Keratinocyte (primary cell): Measurements from ENCODE around the gene TOE1. TPM values are rescaled to one million over a fixed set of nuclear protein-coding genes. Genes with fewer than 3 reads are reported as not detected.
A peak's percentile ranks its signal among the peaks of the same experiment; 100 is the strongest.
"Not testable (repeated sequence)": the region's sequence is repeated elsewhere in the genome, so short reads cannot be mapped to it uniquely, and the experiment has no call there.

Source experiments
- DNase-seq: peaks from one replicate; pipeline ENCODE4 v3.0.0-alpha.2; 2011; ENCODE audit warnings: low read depth, missing footprints, low spot score
- FAIRE-seq: peaks from 2 replicates; lab custom pipeline; 2011; peaks lifted over from hg19 to GRCh38; lab: Jason Lieb, UNC
- H2AFZ ChIP-seq: 2 replicates; pipeline ENCODE4 v1.6.0; 2012; ENCODE audit warnings: low read length, control low read depth, inconsistent platforms; ENCODE audit not compliant: control insufficient read depth
- H3K27ac ChIP-seq: 2 replicates; pipeline ENCODE4 v1.5.1; 2011; ENCODE audit warnings: low read length; ENCODE audit not compliant: control insufficient read depth, insufficient read depth
- H3K27me3 ChIP-seq: 3 replicates; pipeline ENCODE4 v1.6.0; 2011; ENCODE audit warnings: low read length; ENCODE audit not compliant: control insufficient read depth, insufficient read depth; ENCODE audit errors: extremely low read depth
- H3K36me3 ChIP-seq, 2 experiments: 2 replicates in 1 of 2; 3 replicates in 1 of 2; pipeline ENCODE4 v1.5.1; 2011; ENCODE audit warnings: low read length in 2 of 2, mild to moderate bottlenecking in 1 of 2; ENCODE audit not compliant: control insufficient read depth in 2 of 2, insufficient read depth in 2 of 2; ENCODE audit errors: extremely low read depth in 1 of 2
- H3K4me1 ChIP-seq: 3 replicates; pipeline ENCODE4 v1.5.1; 2011; ENCODE audit warnings: low read length; ENCODE audit not compliant: control insufficient read depth, insufficient read depth; ENCODE audit errors: extremely low read depth
- H3K4me2 ChIP-seq: 3 replicates; pipeline ENCODE4 v1.6.0; 2011; ENCODE audit warnings: low read depth, low read length; ENCODE audit not compliant: control insufficient read depth, insufficient read depth; ENCODE audit errors: extremely low read depth
- H3K4me3 ChIP-seq, 3 experiments: fragments of 200-600 bp in 1 of 3; sonication (generic) in 1 of 3; 2 replicates in 2 of 3; 3 replicates in 1 of 3; pipeline ENCODE4 v1.5.1; 2011 to 2016; ENCODE audit warnings: low read length in 3 of 3, mild to moderate bottlenecking in 3 of 3, control low read depth in 2 of 3, inconsistent platforms in 1 of 3, low read depth in 1 of 3, mixed read lengths in 1 of 3, mixed run types in 1 of 3, moderate library complexity in 1 of 3; ENCODE audit not compliant: control insufficient read depth in 2 of 3, insufficient read depth in 2 of 3; ENCODE audit errors: extremely low read depth in 1 of 3
- H3K79me2 ChIP-seq: 2 replicates; pipeline ENCODE4 v1.6.0; 2012; ENCODE audit warnings: low read length; ENCODE audit not compliant: control insufficient read depth, insufficient read depth
- H3K9ac ChIP-seq: 3 replicates; pipeline ENCODE4 v1.6.0; 2011; ENCODE audit warnings: low read length; ENCODE audit not compliant: control insufficient read depth, insufficient read depth; ENCODE audit errors: extremely low read depth
- H3K9me1 ChIP-seq: 3 replicates; pipeline ENCODE4 v1.6.0; 2011; ENCODE audit warnings: low read length; ENCODE audit not compliant: control insufficient read depth, insufficient read depth; ENCODE audit errors: extremely low read depth
- H3K9me3 ChIP-seq: 2 replicates; pipeline ENCODE4 v1.5.1; 2012; ENCODE audit warnings: low read depth, low read length; ENCODE audit not compliant: control insufficient read depth
- H4K20me1 ChIP-seq: 3 replicates; pipeline ENCODE4 v1.6.0; 2011; ENCODE audit warnings: low read length; ENCODE audit not compliant: control insufficient read depth, insufficient read depth; ENCODE audit errors: extremely low read depth
- CTCF ChIP-seq, 3 experiments: IDR thresholded peaks in 1 of 3; conservative IDR thresholded peaks in 1 of 3; optimal IDR thresholded peaks in 1 of 3; 2 replicates in 2 of 3; 3 replicates in 1 of 3; pipeline versions ENCODE3 to v1.5.1; 2011; ENCODE audit warnings: low read length in 3 of 3, mild to moderate bottlenecking in 3 of 3, moderate library complexity in 2 of 3, control low read depth in 1 of 3, inconsistent platforms in 1 of 3; ENCODE audit not compliant: insufficient read depth in 2 of 3; ENCODE audit errors: extremely low read depth in 1 of 3
- EZH2 ChIP-seq: IDR thresholded peaks from one replicate; pipeline ENCODE4 v1.6.1; 2012; ENCODE audit warnings: inconsistent platforms, mild to moderate bottlenecking, low read length, moderate library complexity
- dilution Hi-C: fragments of 300-500 bp; cut with MboI; formaldehyde crosslinking; loops from one replicate; pipeline ENCODE4 v1.7.0; 2020; ENCODE audit warnings: low sequenced_read_pairs; ENCODE audit not compliant: extremely low pct_ligation_motif_present
- polyA plus RNA-seq, 5 experiments: library from polyadenylated mRNA; depleted of rRNA in 3 of 5; stranded (reverse) in 3 of 5; stranded (forward) in 1 of 5; unstranded in 1 of 5; fragments of >200 nt; gene quantifications; 1 replicate in 1 of 5; 2 replicates in 3 of 5; 3 replicates in 1 of 5; pipeline versions ENCODE4 v1.2.1 to v1.2.3, GENCODE V29; 2011 to 2012; ENCODE audit warnings: missing spikeins in 2 of 5, low read depth in 1 of 5, low replicate concordance in 1 of 5

Gene TOE1
- polyA plus RNA-seq, 1 donor (not counting 4 experiments of a cell fraction or from before 2014, with no cell fraction given) = 12.1 TPM

DNA sequence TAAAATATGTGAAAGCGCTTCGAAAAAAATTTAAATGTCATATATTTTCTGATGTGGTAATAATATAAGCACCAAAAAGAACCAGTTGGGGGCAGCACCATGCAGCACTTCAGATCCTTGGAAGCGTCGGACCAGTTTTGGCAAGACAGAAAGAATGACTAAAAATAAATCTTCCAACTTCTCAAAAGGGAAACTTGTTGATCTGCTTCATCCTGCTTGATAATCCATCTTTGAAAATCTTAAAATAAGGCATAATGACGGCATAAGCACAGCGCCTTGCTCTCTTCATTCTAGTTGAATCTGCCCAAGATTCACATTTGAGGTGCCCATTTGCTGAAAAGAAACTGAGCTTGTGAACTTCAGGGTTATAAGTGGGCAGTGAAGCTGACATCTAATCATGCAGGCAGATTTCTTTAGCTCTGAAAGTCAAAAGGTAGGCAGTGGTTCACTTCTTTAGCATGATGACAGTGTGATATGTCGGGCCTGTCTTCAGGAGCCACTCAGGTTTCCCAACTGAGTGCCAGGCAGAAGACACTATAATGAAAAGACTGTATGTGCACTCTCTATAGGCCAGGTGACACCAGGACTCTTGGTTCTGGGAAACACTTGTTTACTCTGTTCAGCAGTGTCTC is 20.0 kb downstream of the TOE1 start:
- H3K36me3 ChIP-seq = no peaks in the 10 kb centered on the region

DNA sequence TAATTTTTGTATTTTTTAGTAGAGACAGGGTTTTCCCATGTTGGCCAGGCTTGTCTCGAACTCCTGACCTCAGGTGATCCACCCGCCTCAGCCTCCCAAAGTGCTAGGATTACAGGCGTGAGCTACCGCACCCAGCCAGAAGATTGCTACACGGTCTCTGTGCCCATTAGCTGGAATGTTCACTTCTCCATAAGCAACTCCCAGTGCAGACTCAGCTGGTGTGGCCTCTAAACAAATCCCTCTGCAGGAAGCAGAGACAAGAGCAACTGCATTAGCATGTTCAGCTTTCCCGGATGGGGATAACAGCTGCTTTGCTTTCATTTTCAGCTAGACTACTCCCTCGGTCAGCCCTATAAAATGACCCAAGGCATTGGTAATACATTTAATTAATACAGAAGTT is 21.0 kb downstream of the TOE1 start:
- H3K27me3 ChIP-seq, H3K27ac ChIP-seq, DNase-seq, H3K79me2 ChIP-seq, H4K20me1 ChIP-seq, H3K9ac ChIP-seq, dilution Hi-C loops, H3K36me3 ChIP-seq, H3K9me1 ChIP-seq, H3K9me3 ChIP-seq: not testable (repeated sequence)
- FAIRE-seq = peak; percentile 79
- peaks cover 19% of the 10 kb centered on the region for H3K4me1 ChIP-seq
- H3K4me2 ChIP-seq = peak overlapping the region; percentile 76
- H2AFZ ChIP-seq = peak overlapping the region; percentile 20
- H3K4me3 ChIP-seq = peak overlapping the region in 2 of 3 experiments; percentile 19 to 24
- TF ChIP-seq CTCF (optimal IDR thresholded peaks at IDR 0.05 in 1 of 3, IDR thresholded peaks at IDR 0.05 in 1 of 3, conservative IDR thresholded peaks at IDR 0.05 in 1 of 3; ENCODE audit: extremely low read depth in 1 of 3, insufficient read depth in 2 of 3, low read length in 3 of 3) = peak in 1 of 3 experiments; percentile 11

More for the DNA sequence above, 20.0 kb downstream of the TOE1 start:
- H3K9me1 ChIP-seq = no peaks in the 10 kb centered on the region
- H3K9ac ChIP-seq = no peak overlapping the region
- TF ChIP-seq CTCF (optimal IDR thresholded peaks at IDR 0.05 in 1 of 3, IDR thresholded peaks at IDR 0.05 in 1 of 3, conservative IDR thresholded peaks at IDR 0.05 in 1 of 3; ENCODE audit: extremely low read depth in 1 of 3, insufficient read depth in 2 of 3, low read length in 3 of 3) (peak; percentile 42 to 55 (median 47)), EZH2 (no peak)
- peak overlapping the region; percentile 4 for H3K4me2 ChIP-seq
- no peaks in the 10 kb centered on the region for H3K9me3 ChIP-seq
- DNase-seq (no peak), FAIRE-seq (peak; percentile 80)
- H3K27ac ChIP-seq = no peak overlapping the region
- H3K4me3 ChIP-seq = no peak overlapping the region
- H3K4me1 ChIP-seq = peaks cover 22% of the 10 kb centered on the region
- dilution Hi-C loops = no loop called here
- no peaks in the 10 kb centered on the region for H3K79me2 ChIP-seq
- H2AFZ ChIP-seq = peak overlapping the region; percentile 25
- no peaks in the 10 kb centered on the region for H4K20me1 ChIP-seq
- H3K27me3 ChIP-seq = no peaks in the 10 kb centered on the region
